HepG2 (cell line): ENCODE data around the gene SMIM11.
"Not testable (repeated sequence)": the region's sequence is repeated elsewhere in the genome, so short reads cannot be mapped to it uniquely, and the experiment has no call there.

Experiments used
- CBX5 ChIP-seq: sonication (generic); formaldehyde crosslinking; IDR thresholded peaks from 2 replicates; pipeline ENCODE4 v1.4.0; 2020; ENCODE audit warnings: missing genetic modification reagents, borderline replicate concordance
- SMC3 ChIP-seq: IDR thresholded peaks from 2 replicates; pipeline ENCODE4 v1.6.1; 2011; ENCODE audit warnings: low read length, improper control_type of control experiment
- TAF1 ChIP-seq: sonication (generic); formaldehyde crosslinking; IDR thresholded peaks from 2 replicates; pipeline ENCODE4 v1.4.0; 2020; ENCODE audit warnings: missing genetic modification reagents
- ZNF333 ChIP-seq: sonication (generic); formaldehyde crosslinking; IDR thresholded peaks from 2 replicates; pipeline ENCODE4 v1.4.0; 2020; ENCODE audit warnings: mild to moderate bottlenecking, missing genetic modification reagents, borderline replicate concordance

GRCh38 chr21:34417448-34418077, 42.3 kb downstream of the SMIM11 start:
- TF ChIP-seq SMC3; CBX5 (CRISPR knock-in tag); TAF1 (CRISPR knock-in tag); ZNF333 (CRISPR knock-in tag): not testable (repeated sequence)
